Endometrial microvascular endothelial cells (primary cell): ENCODE measurements around the gene RAP1A. TPM values are rescaled to one million over a fixed set of nuclear protein-coding genes. Genes with fewer than 3 reads are reported as not detected.
"Not testable (repeated sequence)": the region's sequence is repeated elsewhere in the genome, so short reads cannot be mapped to it uniquely, and the experiment has no call there.

Experiments used
- in situ Hi-C: cut with HindIII; loops from 2 replicates; pipeline ENCODE4 v1.10.0; 2017; ENCODE audit warnings: low sequenced_read_pairs, low pct_unique_long_range_greater_than_20kb; ENCODE audit errors: inconsistent ontology term
- total RNA-seq: library from RNA; depleted of rRNA; stranded (reverse); fragments of >200 nt; gene quantifications from one replicate; pipeline ENCODE4 v1.2.3, GENCODE V29; 2015; ENCODE audit errors: inconsistent ontology term

RAP1A gene
- total RNA-seq, 1 donor from 2014 or later = 61.4 TPM

- in situ Hi-C loops = no loop called here
Measured at GRCh38 chr1:111653709-111654108, 34.1 kb downstream of the RAP1A start.

- in situ Hi-C loops = no loop called here
Measured at GRCh38 chr1:111654839-111655238, 35.2 kb downstream of the RAP1A start.

- in situ Hi-C loops = no loop called here
Measured at GRCh38 chr1:111656086-111657017, 36.8 kb downstream of the RAP1A start.

- in situ Hi-C loops = no loop called here
Measured at GRCh38 chr1:111658622-111659021, 39.0 kb downstream of the RAP1A start.

GRCh38 chr1:111660204-111661150 lies 40.9 kb downstream of the RAP1A start:
- in situ Hi-C loops = no loop called here

- in situ Hi-C loops = no loop called here
Measured at GRCh38 chr1:111664652-111665051, 45.1 kb downstream of the RAP1A start.

- in situ Hi-C loops = no loop called here
Measured at GRCh38 chr1:111665497-111665896, 45.9 kb downstream of the RAP1A start.

- in situ Hi-C loops = no loop called here
Measured at GRCh38 chr1:111666828-111667227, 47.2 kb downstream of the RAP1A start.

- in situ Hi-C loops = no loop called here
Measured at GRCh38 chr1:111669268-111669667, 49.7 kb downstream of the RAP1A start.

- in situ Hi-C loops = no loop called here
Measured at GRCh38 chr1:111671852-111672251, 52.3 kb downstream of the RAP1A start.

- in situ Hi-C loops = no loop called here
Measured at GRCh38 chr1:111672331-111672730, 52.7 kb downstream of the RAP1A start.

- in situ Hi-C loops = no loop called here
Measured at GRCh38 chr1:111677604-111678003, 58.0 kb downstream of the RAP1A start.

GRCh38 chr1:111679541-111679940 lies 60.0 kb downstream of the RAP1A start:
- in situ Hi-C loops = no loop called here

- in situ Hi-C loops = not testable (repeated sequence)
Measured at GRCh38 chr1:111680212-111680800, 60.7 kb downstream of the RAP1A start.

- in situ Hi-C loops = not testable (repeated sequence)
Measured at GRCh38 chr1:111685293-111686153, 65.9 kb downstream of the RAP1A start.

- in situ Hi-C loops = no loop called here
Measured at GRCh38 chr1:111690306-111690617, 70.7 kb downstream of the RAP1A start.

- in situ Hi-C loops = no loop called here
Measured at GRCh38 chr1:111691886-111692285, 72.3 kb downstream of the RAP1A start.

- in situ Hi-C loops = no loop called here
Measured at GRCh38 chr1:111695801-111696200, 76.2 kb downstream of the RAP1A start.

- in situ Hi-C loops = no loop called here
Measured at GRCh38 chr1:111696330-111696729, 76.7 kb downstream of the RAP1A start.
